HG02763 (cell line): ENCODE results near the gene ZNF764.
"Not testable (repeated sequence)": the region's sequence is repeated elsewhere in the genome, so short reads cannot be mapped to it uniquely, and the experiment has no call there.

Experiments
- ATAC-seq: cut with Tn5 transposase; IDR thresholded peaks from one replicate; pipeline ENCODE4 v1.9.1; 2021; ENCODE audit warnings: mild to moderate bottlenecking, moderate library complexity; ENCODE audit not compliant: unreplicated experiment

The ZNF764 gene

GRCh38 chr16:30557957-30558788 is at the start of gene ZNF764:
Gene ZNF764, minus strand, starts transcription at chr16:30558374. Its CDS starts 192 bp downstream, at chr16:30558182.
- peak; percentile 89 for ATAC-seq

GRCh38 chr16:30606004-30606403 is 47.8 kb upstream of the ZNF764 start:
- no peak for ATAC-seq

- ATAC-seq: no peak
Measured at GRCh38 chr16:30605158-30605557, 47.0 kb upstream of the ZNF764 start.

- no peak for ATAC-seq
Measured at GRCh38 chr16:30604316-30604947, 46.3 kb upstream of the ZNF764 start.

- ATAC-seq: no peak
Measured at GRCh38 chr16:30603945-30604315, 45.8 kb upstream of the ZNF764 start.

- no peak for ATAC-seq
Measured at GRCh38 chr16:30602616-30603277, 44.6 kb upstream of the ZNF764 start.

- ATAC-seq: no peak
Measured at GRCh38 chr16:30601966-30602365, 43.8 kb upstream of the ZNF764 start.

GRCh38 chr16:30600929-30601328 is 42.8 kb upstream of the ZNF764 start:
- ATAC-seq: no peak

- no peak for ATAC-seq
Measured at GRCh38 chr16:30600215-30600614, 42.0 kb upstream of the ZNF764 start.

- no peak for ATAC-seq
Measured at GRCh38 chr16:30592871-30593270, 34.7 kb upstream of the ZNF764 start.

GRCh38 chr16:30590869-30591268 is 32.7 kb upstream of the ZNF764 start:
- not testable (repeated sequence) for ATAC-seq

- not testable (repeated sequence) for ATAC-seq
Measured at GRCh38 chr16:30589582-30589981, 31.4 kb upstream of the ZNF764 start.

- no peak for ATAC-seq
Measured at GRCh38 chr16:30588651-30589050, 30.5 kb upstream of the ZNF764 start.

- ATAC-seq: peak; percentile 89
Measured at GRCh38 chr16:30585400-30586191, 27.4 kb upstream of the ZNF764 start, which contains the start of gene ZNF785. Gene ZNF785, minus strand, starts transcription at chr16:30585697. Its CDS starts 86 bp downstream, at chr16:30585611.

GRCh38 chr16:30585022-30585399 is 26.8 kb upstream of the ZNF764 start:
- ATAC-seq: peak; percentile 18

GRCh38 chr16:30582611-30583340 is 24.6 kb upstream of the ZNF764 start:
- no peak for ATAC-seq

- no peak for ATAC-seq
Measured at GRCh38 chr16:30581457-30581856, 23.3 kb upstream of the ZNF764 start.

- no peak for ATAC-seq
Measured at GRCh38 chr16:30574678-30575077, 16.5 kb upstream of the ZNF764 start.

- peak; percentile 72 for ATAC-seq
Measured at GRCh38 chr16:30571445-30572322, 13.5 kb upstream of the ZNF764 start, which contains the start of gene ZNF688. Gene ZNF688, minus strand, starts transcription at chr16:30571714. Its CDS starts 85 bp downstream, at chr16:30571629.
